ENCODE results near the gene NAT10. TPM values are rescaled to one million over a fixed set of nuclear protein-coding genes. Genes with fewer than 3 reads are reported as not detected.
A peak's percentile ranks its signal among the peaks of the same experiment; 100 is the strongest.

NAT10 gene
- total RNA-seq, 4 donors from 2014 or later, result 25.2 to 37.0 (median 27.9) TPM

DNA sequence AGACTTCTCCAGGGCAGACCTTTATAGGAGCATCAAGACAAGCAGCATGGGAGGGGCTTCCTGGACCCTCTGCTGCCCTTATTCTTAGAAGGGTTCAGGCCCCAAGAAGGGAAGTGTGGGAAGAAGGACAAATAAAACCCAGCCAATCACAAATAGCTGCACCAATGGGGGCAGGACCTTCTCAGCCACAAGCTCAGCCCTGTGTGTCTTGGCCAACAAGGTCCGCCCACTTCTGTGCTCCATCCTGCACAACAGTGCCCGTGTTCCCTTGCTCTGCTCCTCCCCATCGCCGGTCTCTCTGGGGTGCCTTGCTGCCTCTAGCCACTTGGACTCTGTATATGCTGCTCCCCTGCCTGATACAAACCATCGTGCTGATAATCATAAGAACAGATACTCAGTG lies 86.1 kb downstream of the NAT10 start:
- no peak for DNase-seq (ENCODE audit: low spot score in 2 of 2)
- intact Hi-C loops (cut with DNase I; ENCODE audit: low total_unique reads), result no loop called here
- WGBS, 2 donors, result 73 to 79% methylated on average over 5 of the region's 5 CpGs
- no peak for TF ChIP-seq POLR2A (IDR thresholded peaks at IDR 0.05)
- no peak overlapping the region for H3K4me3 ChIP-seq (ENCODE audit: low read depth, poor library complexity, severe bottlenecking)

DNA sequence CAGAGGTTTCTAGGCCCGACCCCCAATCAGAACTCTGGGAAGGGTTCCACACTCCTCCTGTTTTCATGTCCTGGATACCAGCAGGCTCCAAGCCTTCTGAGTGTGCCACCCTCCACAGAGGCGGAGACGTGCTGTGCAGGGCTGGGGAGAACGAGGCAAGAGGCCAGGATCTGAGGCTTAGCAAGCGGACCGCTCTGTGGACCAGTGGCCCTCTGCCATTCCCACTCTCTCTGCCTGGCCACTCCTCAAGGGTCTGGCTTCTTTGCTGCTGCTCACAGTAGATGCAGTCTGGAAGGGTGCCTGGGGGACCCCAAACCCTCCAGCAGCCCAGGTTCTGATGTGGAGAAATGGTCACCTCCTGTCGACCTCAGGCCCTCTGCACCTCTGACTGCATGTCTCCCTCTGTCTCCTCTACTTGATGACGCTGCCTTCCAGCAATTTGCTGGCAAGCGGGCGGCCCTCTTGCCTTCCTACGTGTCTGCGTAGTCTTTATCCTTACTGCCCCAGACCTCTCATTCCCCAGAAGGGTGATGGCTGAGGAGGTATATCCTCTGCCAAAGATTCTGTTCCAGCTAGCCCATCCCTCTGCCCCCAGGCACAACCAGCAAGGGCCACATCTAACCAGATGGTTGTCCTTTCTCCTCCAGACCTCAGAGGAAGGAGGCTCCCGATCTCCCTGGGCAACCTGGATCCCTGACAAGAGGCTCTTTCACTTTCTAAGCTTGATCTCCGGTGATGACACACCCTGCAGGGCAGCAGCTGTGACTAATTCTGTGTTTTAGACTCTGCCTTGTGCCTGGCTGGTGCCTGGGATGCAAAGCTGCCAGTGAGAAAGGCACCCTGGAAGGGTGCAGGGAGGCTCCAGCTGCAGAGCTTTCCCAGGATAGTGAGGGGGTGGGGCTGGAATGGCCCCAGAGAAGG lies 87.3 kb downstream of the NAT10 start:
- intact Hi-C loops (cut with DNase I; ENCODE audit: low total_unique reads), result no loop called here
- 29 to 39% methylated on average over 12 to 13 of the region's 14 CpGs for whole genome bisulfite sequencing, 2 donors
- H3K4me3 ChIP-seq (ENCODE audit: low read depth, poor library complexity, severe bottlenecking), result no peak overlapping the region
- peak; percentile 79 to 94 for DNase-seq (ENCODE audit: low spot score in 2 of 2)
- no peak for TF ChIP-seq POLR2A (IDR thresholded peaks at IDR 0.05)
- TF ChIP-seq, protein P1, sequence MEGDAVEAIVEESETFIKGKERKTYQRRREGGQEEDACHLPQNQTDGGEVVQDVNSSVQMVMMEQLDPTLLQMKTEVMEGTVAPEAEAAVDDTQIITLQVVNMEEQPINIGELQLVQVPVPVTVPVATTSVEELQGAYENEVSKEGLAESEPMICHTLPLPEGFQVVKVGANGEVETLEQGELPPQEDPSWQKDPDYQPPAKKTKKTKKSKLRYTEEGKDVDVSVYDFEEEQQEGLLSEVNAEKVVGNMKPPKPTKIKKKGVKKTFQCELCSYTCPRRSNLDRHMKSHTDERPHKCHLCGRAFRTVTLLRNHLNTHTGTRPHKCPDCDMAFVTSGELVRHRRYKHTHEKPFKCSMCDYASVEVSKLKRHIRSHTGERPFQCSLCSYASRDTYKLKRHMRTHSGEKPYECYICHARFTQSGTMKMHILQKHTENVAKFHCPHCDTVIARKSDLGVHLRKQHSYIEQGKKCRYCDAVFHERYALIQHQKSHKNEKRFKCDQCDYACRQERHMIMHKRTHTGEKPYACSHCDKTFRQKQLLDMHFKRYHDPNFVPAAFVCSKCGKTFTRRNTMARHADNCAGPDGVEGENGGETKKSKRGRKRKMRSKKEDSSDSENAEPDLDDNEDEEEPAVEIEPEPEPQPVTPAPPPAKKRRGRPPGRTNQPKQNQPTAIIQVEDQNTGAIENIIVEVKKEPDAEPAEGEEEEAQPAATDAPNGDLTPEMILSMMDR (IDR thresholded peaks at IDR 0.05), result no peak

DNA sequence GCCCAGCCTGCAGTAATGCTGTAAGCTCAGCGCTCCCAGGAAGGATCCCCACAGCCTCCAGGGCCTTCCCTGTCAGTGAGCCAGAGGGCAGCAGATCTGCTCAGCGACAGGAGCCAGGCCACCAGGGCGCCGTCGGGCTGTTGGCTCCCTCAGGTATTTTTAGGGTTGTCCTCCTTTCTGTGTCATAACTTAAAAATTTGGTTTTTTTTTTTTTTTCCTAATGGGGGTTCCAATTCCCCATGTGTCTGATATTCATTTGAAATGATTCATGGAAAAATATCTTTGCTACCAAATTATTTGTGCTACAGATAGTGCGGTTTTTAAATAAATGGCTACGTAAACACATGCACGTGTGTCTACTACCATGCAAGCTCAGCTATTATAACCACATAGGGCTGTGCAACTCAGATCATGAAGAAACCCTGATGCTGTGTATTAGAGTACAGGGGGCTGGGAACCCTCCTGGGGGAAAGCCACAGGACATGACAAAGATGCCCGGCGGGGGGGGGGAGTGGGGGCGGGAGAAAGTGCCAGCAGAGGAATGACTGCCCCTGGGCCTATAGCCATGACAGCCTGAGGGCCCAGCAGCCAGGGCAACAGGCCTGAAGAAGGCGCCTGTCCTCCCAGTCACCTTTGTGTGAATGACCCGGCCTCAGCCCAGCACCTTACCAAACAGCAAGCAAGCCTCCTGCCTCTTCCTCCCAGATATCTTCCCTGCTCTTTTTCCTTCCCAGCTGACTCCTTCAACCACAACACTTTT lies 89.3 kb downstream of the NAT10 start:
- no peak for TF ChIP-seq POLR2A (IDR thresholded peaks at IDR 0.05)
- TF ChIP-seq, protein P1 (IDR thresholded peaks at IDR 0.05), result no peak
- 80 to 87% methylated on average over 12 to 13 of the region's 13 CpGs for WGBS, 2 donors
- H3K4me3 ChIP-seq (ENCODE audit: low read depth, poor library complexity, severe bottlenecking), result no peak overlapping the region
- no peak for DNase-seq (ENCODE audit: low spot score in 2 of 2)
- intact Hi-C loops (cut with DNase I; ENCODE audit: low total_unique reads), result no loop called here

Other genes with a start within 250 kb of the NAT10 start
- 10 to 100 TPM in 2 of 4 donors, 1 to 10 TPM in 2; 2.2 to 15.6 (median 9.8) TPM for gene LMO2, start 213.6 kb upstream of the NAT10 start, total RNA-seq
- 100 to 1,000 TPM in 2 of 4 donors, 10 to 100 TPM in 2; 89.6 to 126 (median 103) TPM for gene CAPRIN1, start 53.9 kb upstream of the NAT10 start, total RNA-seq